Measurements from ENCODE around the gene KIF2A. TPM values are rescaled to one million over a fixed set of nuclear protein-coding genes. Genes with fewer than 3 reads are reported as not detected.

The KIF2A gene
- total RNA-seq, 2 experiments from 2014 or later = 50.3 to 90.7 TPM

DNA sequence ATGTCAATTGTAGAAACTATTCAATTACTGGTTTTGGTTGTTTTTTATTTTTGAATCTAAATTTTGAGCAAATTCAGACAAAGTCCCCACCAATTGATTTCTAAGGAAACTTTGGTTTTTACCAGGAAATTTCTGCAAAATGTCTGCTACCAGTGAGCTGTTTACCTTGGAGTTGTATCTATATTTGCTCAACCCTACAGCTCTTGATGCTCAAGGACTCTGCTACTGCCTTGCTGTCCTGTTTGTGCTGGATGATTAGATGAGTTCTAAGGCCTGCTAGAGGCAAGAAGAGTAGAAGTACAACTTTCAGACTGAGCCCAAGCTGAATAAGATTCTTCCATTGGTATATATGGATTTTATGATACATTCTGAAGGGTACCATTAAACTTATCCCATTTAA lies 42.6 kb upstream of the KIF2A start:
- Histone ChIP-seq H2AFZ (ENCODE audit: low read length) (no peak overlapping the region), H3K4me2 (ENCODE audit: low read length) (no peak overlapping the region), H3K36me3 (ENCODE audit: insufficient read depth, low read length) (no peaks in the 10 kb centered on the region), H3K4me1 (ENCODE audit: insufficient read depth, low read length, poor library complexity, severe bottlenecking) (peaks cover 14% of the 10 kb centered on the region), H3K27ac (ENCODE audit: low read depth, low read length, poor library complexity, severe bottlenecking) (no peak overlapping the region), H3K4me3 (ENCODE audit: low read depth, low read length, poor library complexity, severe bottlenecking) (no peak overlapping the region), H3K79me2 (ENCODE audit: insufficient read depth, low read depth, low read length) (no peaks in the 10 kb centered on the region), H3K9me3 (ENCODE audit: low read length) (no peaks in the 10 kb centered on the region), H4K20me1 (ENCODE audit: insufficient read depth, low read length) (no peaks in the 10 kb centered on the region), H3K9me2 (ENCODE audit: insufficient read depth, low read length) (no peaks in the 10 kb centered on the region)
- ChIA-PET POLR2A (interaction anchor here (0.7 kb wide), 1 partner anchor 1589 kb away, joined by 3 read pairs; no protein-coding TSS in a partner anchor), CTCF (ENCODE audit: unreplicated experiment) (no interaction called here)
- no peak for DNase-seq (ENCODE audit: low spot score)
- intact Hi-C loops (cut with micrococcal nuclease; ENCODE audit: unreplicated experiment) = no loop called here
- no peak for TF ChIP-seq CTCF (conservative IDR thresholded peaks at IDR 0.05; ENCODE audit: low read length)
- TF ChIP-seq EZH2phosphoT487 (IDR thresholded peaks at IDR 0.05; ENCODE audit: borderline replicate concordance, low read depth, low read length) = no peak
- BruUV-seq (replicated peaks) = no TSS peak

DNA sequence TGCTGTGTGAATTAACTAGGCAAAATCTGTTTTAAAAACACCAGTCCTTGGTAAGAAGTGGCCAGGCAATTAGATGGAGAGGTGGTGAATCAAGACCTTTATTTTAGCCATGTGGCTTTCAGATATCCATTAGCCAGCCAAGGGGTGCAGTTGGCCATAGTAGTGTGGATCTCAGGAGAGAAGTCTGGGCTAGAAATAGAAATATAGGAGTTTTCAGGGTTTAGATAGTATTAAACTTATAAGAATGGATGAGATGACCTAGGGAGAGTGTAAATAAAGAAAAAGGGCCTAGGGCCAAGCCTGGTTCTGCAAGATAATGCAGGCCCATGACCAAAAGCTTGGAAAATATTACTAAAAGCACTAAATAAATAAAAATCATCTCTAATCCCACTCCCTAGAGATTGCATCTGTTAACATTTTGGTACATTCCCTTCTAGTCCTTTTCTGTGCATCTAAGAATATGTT lies 40.3 kb upstream of the KIF2A start:
- Histone ChIP-seq H3K36me3 (ENCODE audit: insufficient read depth, low read length) (no peaks in the 10 kb centered on the region), H4K20me1 (ENCODE audit: insufficient read depth, low read length) (no peaks in the 10 kb centered on the region), H3K9me2 (ENCODE audit: insufficient read depth, low read length) (no peaks in the 10 kb centered on the region), H2AFZ (ENCODE audit: low read length) (no peak overlapping the region), H3K4me2 (ENCODE audit: low read length) (no peak overlapping the region), H3K79me2 (ENCODE audit: insufficient read depth, low read depth, low read length) (no peaks in the 10 kb centered on the region), H3K27ac (ENCODE audit: low read depth, low read length, poor library complexity, severe bottlenecking) (no peak overlapping the region), H3K9me3 (ENCODE audit: low read length) (no peaks in the 10 kb centered on the region), H3K4me1 (ENCODE audit: insufficient read depth, low read length, poor library complexity, severe bottlenecking) (peaks cover 3% of the 10 kb centered on the region), H3K4me3 (ENCODE audit: low read depth, low read length, poor library complexity, severe bottlenecking) (no peak overlapping the region)
- ChIA-PET CTCF (ENCODE audit: unreplicated experiment) (no interaction called here), POLR2A (interaction anchor here (0.7 kb wide), 1 partner anchor 66 kb away, joined by 3 read pairs; no protein-coding TSS in a partner anchor)
- BruUV-seq (replicated peaks) = no TSS peak
- intact Hi-C loops (cut with micrococcal nuclease; ENCODE audit: unreplicated experiment) = no loop called here
- DNase-seq (ENCODE audit: low spot score) = no peak
- no peak for TF ChIP-seq CTCF (conservative IDR thresholded peaks at IDR 0.05; ENCODE audit: low read length)
- TF ChIP-seq EZH2phosphoT487 (IDR thresholded peaks at IDR 0.05; ENCODE audit: borderline replicate concordance, low read depth, low read length) = no peak

- CTCF ChIA-PET (ENCODE audit: unreplicated experiment) = no interaction called here
- Histone ChIP-seq H3K9me3 (ENCODE audit: low read length) (no peaks in the 10 kb centered on the region), H3K27ac (ENCODE audit: low read depth, low read length, poor library complexity, severe bottlenecking) (no peak overlapping the region), H2AFZ (ENCODE audit: low read length) (no peak overlapping the region), H3K4me2 (ENCODE audit: low read length) (no peak overlapping the region), H4K20me1 (ENCODE audit: insufficient read depth, low read length) (no peaks in the 10 kb centered on the region), H3K4me3 (ENCODE audit: low read depth, low read length, poor library complexity, severe bottlenecking) (no peak overlapping the region), H3K79me2 (ENCODE audit: insufficient read depth, low read depth, low read length) (no peaks in the 10 kb centered on the region), H3K9me2 (ENCODE audit: insufficient read depth, low read length) (no peaks in the 10 kb centered on the region), H3K4me1 (ENCODE audit: insufficient read depth, low read length, poor library complexity, severe bottlenecking) (no peaks in the 10 kb centered on the region), H3K36me3 (ENCODE audit: insufficient read depth, low read length) (no peaks in the 10 kb centered on the region)
- intact Hi-C loops (cut with micrococcal nuclease; ENCODE audit: unreplicated experiment) = no loop called here
- POLR2A ChIA-PET = interaction anchor here (0.7 kb wide), 1 partner anchor 1090 kb away, joined by 3 read pairs; no protein-coding TSS in a partner anchor
- TF ChIP-seq CTCF (conservative IDR thresholded peaks at IDR 0.05; ENCODE audit: low read length) (no peak), EZH2phosphoT487 (IDR thresholded peaks at IDR 0.05; ENCODE audit: borderline replicate concordance, low read depth, low read length) (no peak)
- no peak for DNase-seq (ENCODE audit: low spot score)
- BruUV-seq (replicated peaks) = no TSS peak
Measured at GRCh38 chr5:62266573-62266972, 39.4 kb upstream of the KIF2A start.

Measured in OCI-LY7 (cell line).